Inferior parietal cortex (tissue), 1 donor: ENCODE measurements around the gene CHGA.
A peak's percentile ranks its signal among the peaks of the same experiment; 100 is the strongest.

Experiments used
- DNase-seq: peaks from one replicate; pipeline ENCODE4 v3.0.0-alpha.2; 2016; ENCODE audit errors: extremely low spot score

CHGA gene

DNA sequence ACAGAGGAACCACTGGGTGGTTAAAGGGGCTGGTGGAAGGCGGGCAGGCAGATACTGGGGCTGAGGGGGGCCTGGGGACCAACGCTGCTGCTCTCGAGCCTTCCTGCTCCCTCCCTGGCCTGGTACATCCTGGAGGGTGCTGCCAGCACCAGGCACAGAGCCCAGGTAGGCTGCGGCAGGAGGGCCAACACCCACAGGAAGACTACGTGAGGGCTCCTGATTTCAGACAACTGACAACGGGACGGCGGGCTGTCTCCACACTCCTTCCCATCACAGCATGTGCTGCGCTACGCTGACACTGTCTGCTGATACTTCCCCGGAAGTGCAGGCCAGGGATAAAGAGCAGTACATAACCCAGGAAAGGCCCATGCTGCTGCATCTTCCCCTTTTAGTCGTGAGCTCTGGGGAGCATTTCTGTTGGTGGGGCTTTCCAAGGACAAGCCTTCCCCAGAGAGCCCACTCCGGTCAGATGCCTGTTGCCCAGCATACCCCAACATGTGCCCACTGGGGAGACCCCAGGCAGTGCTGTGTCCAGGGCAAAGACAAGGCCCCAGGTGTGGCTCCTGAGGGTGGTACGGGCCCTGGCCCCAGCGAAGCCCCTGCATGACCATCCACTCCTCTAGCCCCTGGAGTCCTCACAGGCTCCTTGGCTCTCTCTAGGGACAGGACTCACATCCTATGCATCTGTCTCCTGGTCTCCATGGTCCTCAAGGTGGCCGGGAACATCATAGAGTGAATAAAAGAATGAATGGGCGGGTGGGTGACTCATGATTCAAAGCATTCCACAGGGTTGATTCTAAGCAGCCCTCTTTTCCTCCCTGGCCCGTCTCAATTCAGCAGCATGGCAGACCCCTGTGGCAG lies 38.0 kb downstream of the CHGA start:
- DNase-seq = no peak

DNA sequence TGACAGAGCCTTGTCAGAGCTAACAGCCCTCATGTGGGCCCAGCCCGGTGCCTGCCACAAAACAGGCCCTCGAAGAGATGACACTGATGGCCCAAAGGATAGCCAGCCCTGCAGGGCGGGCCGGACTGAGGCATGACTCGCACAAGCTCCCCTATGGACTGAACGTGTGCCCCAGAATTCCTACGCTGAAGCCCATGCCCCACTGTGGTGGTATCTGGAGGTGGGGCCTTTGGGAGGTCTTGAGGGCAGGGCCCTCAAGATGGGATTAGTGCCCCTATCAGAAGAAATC lies 38.6 kb downstream of the CHGA start:
- no peak for DNase-seq

DNA sequence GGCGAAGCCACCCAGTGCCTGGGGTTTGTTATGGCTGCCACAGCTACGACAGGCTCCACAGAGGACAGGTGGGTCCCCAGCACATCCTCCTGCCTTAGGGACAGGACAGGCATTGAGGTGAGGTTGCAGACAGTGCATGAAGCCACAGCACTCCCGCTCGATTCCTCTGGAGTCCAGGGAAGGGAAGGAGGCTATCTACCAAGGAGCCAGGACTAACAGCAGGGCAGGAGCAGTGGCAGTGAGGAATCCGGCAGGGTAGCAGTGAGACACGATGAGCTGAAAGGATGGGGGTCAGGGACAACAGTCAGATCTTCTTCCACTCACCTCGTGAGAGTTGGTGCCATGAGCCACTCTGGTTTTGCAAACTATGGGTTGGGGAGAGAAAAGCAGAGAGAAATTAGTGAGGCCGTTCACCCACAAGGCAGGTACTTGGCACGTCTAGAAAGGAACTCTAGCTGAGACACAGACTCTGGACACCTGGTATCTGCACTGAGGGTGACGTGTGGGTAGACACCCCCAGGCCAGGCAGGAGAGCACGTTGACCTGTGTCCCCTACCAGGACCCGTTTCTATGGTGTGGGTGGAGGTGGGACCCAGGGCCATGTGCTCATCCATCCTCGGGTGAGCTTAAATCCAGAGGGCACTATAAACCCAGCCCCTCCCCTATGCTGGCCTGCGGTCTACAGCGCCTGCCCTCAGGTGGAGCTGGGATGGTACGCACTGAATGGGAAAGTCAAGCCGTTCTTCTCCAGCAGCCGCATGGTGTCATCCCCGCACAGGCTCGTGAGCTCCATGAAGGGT lies 39.3 kb downstream of the CHGA start:
- DNase-seq = no peak

DNA sequence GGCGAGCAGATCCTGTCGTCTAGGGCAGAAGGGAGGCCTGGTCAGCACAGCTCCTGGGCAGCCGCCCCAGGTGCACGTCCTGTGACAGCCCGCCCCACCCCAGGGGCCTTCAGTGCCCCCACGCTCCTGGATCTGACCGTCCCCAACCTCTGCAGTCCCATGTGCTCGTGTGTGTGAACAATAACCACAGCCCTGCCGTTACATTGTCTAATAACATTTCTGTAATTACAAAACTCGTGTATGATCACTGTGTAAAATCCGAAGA lies 39.8 kb downstream of the CHGA start:
- no peak for DNase-seq

DNA sequence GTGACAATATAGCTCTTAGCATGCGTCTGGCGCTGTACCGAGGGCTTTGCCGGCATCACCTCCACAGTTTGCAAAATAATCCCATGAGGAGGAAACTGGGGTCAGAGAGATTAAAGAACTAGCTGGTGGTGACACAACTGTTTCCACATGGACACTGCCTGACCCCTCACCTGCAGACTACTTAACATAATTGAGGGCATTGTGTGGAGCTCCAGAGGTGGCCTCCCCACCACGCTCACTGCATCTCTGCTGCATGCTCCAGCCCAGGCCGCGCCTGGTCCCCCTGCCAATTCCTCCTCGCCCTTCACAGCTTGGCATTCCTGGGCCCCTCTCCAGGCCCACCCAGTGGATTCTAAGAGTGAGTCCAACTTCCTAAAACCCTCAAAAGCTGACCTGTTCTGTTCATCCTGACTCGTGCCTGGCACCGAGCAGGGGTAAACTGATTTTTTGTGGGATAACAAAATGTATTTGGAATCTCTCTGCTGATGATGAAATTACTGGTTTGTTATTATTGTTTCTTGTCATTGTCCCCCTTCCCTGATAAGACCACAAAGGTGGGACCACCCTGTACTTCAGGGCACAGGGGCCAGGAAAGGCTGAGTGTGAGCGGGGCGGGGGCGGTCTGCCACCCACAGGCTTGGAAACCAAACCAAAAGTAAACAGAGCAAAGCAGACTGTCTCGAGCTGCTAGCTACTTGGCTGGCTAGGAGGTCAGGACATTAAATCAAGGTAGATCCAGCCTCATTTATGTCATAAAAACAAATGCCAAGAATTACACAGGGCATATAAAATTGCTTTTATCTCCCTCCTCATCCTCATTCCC lies 40.6 kb downstream of the CHGA start:
- DNase-seq = no peak

DNA sequence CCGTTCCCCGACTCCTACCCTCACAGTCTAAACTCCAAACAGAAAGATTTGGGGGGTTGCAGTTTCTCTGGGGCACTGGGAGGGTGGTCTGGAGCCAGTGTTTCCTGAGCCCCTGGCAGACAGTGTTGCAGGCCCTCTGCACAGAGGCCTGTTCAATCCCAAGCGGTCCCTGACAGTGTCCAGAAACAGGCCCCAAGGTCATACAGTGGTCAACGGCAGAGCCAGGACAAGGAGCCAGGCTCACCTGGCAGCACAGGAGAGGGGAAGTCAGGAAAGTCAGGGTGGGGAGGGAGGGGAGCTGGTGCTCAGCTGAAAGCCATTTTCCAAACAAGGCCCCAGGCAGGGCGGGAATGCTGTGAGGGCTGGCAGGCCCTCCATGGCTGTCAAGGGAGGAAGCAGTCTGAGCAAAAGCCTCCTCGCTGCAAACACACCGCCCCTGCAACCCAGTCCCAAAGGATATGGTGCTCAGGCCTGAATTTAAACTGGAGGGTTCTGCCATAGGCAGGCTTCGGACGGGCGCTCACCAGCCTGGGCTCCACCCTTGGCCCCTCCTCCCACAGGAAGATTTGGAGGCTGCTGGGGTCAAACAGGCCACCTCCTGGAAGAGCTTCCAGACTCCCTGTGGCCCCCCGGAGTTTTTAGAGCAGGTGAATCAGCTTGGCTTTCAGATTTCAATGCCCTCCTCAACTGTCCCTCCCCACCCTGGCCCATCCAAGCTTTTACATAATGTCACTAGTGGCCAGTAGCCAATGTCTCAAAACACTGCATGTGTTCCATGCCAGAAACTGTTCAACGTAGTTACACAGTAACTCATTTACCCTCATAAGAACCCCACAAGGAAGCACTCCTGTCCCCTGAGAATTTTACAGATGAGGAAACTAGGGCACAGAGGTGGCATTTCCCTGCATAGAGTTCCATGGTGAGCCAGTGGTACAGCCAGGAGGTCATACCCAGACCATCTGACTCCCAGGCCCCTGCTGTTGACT lies 41.5 kb downstream of the CHGA start:
- no peak for DNase-seq

DNA sequence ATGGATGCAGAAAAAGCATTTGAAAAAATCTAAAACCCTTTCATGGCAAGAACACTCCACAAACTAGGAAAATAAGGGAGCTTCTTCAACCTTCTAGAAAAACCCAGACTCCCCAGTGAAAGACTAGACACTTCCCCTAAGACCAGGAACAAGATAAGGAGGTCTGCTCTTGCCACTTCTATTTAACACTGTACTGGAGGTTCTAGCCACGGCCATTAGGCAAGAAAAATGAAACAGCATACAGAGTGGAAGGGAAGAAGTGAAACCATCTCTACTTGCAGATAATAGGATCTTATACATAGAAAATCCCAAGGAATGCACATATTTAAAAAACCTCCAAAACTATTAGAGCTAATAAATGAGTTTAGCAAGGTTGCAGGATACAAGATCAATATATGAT lies 42.3 kb downstream of the CHGA start:
- no peak for DNase-seq

DNA sequence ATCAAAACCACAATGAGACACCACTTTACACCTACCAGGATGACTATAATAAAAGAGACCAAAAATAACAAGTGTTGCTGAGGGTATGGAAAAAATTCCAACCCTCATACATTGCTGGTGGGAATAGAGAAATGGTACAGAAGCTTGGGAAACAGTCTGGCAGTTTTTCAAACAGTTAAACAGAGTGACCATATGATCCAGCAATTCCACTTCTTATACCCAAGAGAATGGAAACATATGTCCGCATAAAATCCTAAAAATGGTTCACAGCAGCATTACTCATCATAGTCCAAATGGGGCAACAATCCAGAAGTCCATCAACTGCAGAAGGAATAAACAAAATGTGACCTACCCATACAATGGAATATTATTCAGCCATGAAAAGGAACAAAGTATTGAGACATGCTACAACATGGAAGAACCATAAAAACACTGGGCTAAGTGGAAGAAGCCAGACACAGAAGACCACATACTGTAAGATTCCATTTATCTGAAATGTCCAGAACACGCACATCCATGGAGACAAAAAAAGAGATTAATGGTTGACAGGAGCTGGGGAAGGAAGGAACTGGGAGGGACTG lies 44.5 kb downstream of the CHGA start:
- DNase-seq = no peak

DNA sequence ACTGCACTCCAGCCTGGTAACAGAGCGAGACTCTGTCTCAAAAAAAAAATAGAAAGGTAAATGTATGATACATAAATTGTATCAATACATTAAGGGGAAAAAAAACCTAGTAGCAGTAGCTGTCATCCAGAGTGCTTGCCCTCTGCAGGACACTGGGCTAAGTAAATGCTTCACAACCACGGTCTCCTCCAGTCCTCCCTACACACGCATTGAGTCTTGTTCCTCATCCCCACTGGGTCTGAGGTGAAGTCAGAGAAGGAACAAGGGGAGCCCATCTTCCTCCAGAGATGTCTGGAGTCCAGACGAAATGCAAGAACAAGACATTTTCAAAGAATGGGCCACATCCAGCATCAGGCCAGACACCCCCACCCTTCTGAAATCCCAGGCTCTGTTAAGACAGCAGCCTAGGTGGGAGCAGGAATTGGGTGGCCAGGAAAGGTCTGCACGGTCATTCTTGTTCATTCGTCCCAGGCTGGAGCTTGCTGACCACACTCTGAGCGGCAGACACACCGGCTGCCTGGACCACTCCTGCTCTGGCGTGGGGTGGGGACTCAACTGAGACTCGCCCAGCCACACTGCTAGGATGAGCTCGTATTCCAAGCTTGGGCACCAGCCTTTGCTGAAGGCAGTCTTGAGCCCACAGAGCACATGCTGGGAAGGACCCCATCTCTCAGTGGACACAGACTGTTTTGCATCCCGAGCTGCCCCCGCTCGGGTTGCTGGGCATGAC lies 45.5 kb downstream of the CHGA start:
- DNase-seq = no peak

DNA sequence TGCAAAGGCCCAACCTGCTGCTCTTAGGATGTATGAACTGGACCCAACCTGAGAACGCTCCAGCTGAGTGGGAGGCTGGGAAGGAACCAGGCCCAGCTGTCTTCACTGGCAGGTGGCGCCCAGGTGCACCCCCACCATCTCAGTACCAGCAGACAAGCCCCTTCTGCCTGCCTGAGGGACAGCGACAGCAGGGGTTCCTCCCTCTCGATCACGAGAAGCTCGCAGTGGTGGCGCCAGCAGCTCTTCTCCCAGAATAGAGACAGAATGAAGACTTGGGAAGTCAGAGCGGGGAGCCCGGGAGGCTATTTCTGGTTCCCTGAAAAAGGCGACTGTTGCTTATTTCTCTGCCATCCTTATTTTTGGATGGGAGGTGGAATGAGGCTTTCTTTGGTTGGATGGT lies 46.5 kb downstream of the CHGA start:
- peak; percentile 34 for DNase-seq

DNA sequence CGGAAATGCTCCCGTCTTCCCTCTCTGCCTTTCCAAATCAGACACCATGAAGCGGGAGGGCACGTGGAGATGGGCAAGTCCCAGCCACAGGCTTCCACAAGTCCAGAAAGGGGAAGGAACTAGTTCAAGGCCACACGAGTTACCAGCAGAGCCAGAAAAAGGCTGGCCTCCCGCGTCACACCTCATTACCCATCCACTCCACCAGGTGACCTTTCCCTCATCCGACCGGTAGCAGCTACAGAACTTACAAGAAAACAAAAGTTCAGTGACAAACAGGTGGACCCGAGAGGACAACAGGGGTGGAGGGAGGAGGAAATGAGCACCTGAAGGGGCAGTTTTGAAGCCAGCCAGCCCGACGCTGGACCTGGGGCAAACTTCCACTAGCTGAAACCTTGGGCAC lies 46.9 kb downstream of the CHGA start:
- no peak for DNase-seq

DNA sequence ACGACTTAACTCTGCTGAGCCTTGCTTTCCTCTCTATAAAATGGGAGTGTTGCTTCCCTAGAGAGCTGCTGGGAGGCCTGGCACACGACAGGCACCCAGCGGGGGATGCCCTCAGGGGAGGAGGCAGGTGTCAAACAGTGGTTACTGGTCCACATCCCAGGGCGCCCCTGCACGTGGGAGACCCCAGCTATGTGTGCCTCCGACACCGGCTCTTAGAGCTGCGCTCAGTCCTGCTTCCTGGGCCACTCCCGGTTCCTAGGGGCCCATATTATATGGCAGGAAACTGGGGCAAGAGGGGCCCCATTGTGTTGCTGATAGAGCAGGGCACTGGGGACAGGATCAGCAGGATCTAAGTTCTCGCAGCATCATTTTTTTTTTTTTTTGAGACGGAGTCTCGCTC lies 47.3 kb downstream of the CHGA start:
- no peak for DNase-seq

DNA sequence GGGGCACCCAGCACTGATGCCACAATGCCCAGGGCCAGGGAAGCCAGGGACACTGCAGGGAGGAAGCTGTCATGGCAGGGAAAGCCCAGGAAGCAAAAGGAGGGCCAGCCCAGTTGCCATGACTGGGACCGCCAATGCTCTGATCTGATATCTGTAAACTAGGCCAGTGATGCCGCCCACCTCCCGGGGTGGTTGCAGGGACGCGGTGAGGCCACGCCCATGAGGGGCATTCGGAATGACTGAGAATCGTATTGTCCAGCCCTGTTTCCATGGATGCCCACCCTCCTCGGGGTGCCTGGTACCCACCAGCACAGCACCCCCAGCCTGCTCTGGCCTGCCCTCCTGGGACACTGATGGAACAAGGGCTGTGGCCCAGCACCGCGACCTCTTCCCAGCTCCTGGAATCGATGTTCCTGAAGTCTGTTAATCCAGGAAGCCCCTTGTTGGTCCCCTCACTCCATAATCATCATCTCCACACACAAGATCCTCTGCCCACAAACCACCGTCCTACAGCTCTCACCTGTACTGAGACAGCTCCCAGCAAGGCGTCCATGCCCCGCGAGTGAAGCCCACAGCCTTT lies 48.7 kb downstream of the CHGA start:
- DNase-seq = no peak

DNA sequence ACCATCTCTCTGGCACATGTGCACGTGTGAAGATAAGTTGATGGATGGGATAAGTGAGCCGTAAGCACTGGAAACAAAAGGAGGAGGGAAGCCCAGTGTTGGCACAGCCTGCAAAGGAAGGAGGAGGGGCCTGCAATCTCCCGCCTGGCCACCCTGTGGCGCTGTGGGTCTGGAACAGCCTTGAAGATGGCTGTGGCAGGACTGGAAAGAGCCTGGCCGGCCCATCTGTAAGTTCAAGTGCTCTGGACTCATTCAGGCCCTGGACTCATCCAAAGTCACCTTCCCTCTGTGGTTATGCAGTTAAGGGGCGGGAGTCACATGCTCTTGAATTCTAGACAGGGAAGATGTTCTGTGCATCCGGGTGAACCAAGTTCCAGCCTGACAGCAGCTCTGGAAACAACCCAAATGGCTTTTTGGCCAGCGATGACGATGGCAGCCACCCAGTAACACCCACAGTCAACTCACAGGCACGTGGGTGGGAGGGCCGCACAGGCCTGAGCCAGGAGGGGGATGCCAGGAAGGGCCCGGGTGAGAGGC lies 50.4 kb downstream of the CHGA start:
- peak; percentile 81 for DNase-seq

DNA sequence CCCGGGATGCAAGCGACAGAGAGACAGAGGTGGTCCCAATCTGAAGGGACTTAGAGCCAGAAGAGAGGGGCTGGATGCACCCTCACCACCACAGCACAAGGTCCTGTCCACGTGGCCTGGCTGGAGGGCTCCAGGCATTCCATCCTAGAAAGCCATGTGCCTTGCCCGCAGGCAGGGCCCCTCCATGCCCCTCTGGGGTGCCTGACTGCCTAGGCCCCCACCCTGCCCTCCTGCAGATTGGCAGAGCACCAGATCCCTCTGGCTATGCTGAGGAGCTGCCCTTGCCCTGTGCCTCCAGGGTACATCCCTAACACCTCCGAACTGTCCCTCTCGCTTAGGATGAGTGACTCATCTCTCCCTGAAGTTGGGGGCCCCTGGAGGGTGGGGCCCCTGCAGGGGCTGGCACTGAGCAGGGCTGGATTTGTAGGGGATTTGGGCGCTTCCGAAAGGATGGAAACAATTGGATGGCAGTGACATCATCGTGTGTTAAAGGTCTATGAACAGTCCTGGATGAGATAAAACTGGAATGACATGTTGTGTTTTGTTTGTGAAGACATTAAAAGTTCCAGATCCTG lies 50.9 kb downstream of the CHGA start:
- no peak for DNase-seq

DNA sequence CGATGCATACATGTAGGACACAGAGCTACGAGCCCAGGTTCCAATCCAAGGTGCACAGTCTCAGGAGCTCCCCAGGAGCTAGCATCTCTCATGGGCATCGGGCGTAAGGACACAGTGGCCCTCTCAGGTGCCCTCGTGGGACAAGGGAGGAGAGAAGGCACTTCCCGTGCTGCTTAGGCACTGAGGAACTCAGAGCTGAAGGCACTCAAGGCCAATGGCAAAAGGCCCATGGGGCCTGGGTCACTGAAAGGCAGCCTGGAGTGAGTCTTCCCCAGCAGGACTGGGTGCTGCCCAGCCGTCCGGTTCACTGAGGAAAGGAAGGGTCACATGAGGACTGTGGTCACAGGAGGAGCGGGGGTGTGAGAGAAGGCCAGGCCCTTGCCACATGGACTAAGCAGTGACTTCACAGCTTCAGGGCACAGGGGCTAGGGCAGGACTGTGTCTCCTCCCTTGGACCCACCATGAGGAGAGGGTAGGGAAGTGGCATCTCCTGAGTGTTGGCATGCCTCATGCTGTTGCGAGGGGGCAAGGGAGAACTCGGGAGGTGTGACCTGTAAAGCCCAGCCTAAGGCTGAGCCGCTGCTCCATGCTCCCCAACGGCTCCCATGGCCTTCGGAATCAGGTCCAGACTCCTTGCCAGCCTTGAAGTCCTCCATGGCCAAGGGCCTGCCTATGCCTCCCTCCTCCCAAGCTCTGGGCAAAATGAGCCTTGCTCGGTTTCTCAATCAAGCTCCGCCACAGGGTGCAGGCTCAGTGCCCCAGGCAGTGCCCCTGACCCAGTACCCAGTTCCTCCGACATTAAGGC lies 51.8 kb downstream of the CHGA start:
- DNase-seq = no peak

DNA sequence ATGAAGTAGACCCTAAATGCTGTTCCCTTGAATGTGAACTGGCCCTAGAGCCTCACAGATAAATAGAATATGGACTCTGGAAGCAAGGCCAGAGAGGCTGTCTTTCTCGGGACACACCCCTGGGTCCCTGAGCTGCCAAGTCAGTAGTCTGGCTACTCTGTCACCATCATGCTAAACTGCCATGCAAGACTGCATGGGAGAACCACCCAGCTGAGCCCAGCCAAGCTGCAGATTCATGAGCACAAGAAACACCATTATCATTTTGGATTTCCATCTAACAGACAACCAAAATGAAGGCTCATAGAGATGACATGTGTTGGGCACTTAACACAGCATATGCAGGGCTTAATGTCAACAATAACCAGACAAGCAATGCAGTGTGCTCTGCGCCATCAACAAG lies 53.3 kb downstream of the CHGA start:
- DNase-seq = no peak

DNA sequence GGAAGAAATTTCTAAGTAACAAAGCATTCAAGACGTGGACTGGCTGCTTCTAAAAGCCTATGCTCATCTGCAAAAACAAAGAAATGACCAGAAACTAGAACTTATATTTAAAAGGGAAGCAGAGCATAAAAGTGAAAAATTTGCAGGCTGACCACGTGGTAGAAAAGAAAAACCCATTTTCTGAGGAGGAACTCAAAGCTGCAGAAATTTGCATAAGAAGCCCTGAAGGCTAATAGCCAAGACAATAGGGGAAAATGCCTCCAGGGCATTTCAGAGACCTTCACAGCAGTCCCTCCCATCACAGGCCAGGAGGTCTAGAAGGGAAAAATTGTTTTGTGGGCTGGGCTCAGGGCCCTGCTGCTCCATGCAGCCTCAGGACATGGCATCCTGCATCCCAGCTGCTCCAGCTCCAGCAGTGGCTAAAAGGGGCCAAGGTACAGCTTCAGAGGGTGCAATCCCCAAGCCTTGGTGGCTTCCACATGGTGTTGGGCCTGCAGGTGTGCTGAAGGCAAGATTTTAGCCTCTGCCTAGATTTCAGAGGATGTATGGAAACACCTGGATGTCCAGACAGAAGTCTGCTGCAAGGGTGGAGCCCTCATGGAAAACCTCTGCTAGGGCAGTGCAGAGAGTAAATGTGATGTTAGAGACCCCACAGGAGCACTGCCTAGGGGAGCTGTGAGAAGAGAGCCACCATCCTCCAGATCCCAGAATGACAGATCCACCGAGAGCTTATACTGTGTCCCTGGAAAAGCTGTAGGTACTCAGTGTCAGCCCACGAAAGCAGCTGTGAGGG lies 55.5 kb downstream of the CHGA start:
- no peak for DNase-seq
